ENCODE measurements around the gene DDOST. TPM values are rescaled to one million over a fixed set of nuclear protein-coding genes. Genes with fewer than 3 reads are reported as not detected.

DDOST gene
- total RNA-seq: 100 to 1,000 TPM in 3 of 4 donors, 10 to 100 TPM in 1; 70.3 to 157 (median 105) TPM

- peaks cover 11 to 22% (median 19%) of the 10 kb centered on the region in 4 donors for H3K4me1 ChIP-seq
- TF ChIP-seq CTCF (IDR thresholded peaks at IDR 0.05): peak in 4 of 5 experiments; percentile 30 to 61 (median 44)
- peak; percentile 43 to 74 (median 64) for TF ChIP-seq POLR2AphosphoS5 (IDR thresholded peaks at IDR 0.05)
- TF ChIP-seq POLR2A (IDR thresholded peaks at IDR 0.05): peak; percentile 51
- TF ChIP-seq EP300 (IDR thresholded peaks at IDR 0.05; ENCODE audit: low read depth): no peak
- 0 to 2% methylated on average over 3 to 40 of the region's 58 CpGs for WGBS, 2 donors (ENCODE audit: low coverage in 1 of 2)
- in situ Hi-C loops (cut with MboI; ENCODE audit: low pct_ligation_motif_present in 1 of 4, low pct_unique_long_range_greater_than_20kb in 1 of 4, low sequenced_read_pairs in 3 of 4): no loop called here
- peaks cover 0 to 10% (median 0%) of the 10 kb centered on the region in 4 donors for H3K36me3 ChIP-seq
- H3K27ac ChIP-seq: peak within 1 kb of the TSS; percentile 82 to 91 (median 84)
- intact Hi-C loops (cut with DNase I; ENCODE audit: low total_unique reads): no loop called here
- H3K4me3 ChIP-seq: peak within 1 kb of the TSS; percentile 75 to 99 (median 94)
- no peaks in the 10 kb centered on the region for H3K27me3 ChIP-seq
- H3K9me3 ChIP-seq: no peaks in the 10 kb centered on the region
- peak; percentile 96 for DNase-seq
Observed at GRCh38 chr1:20661207-20662109, at the start of gene DDOST. Gene DDOST, minus strand, starts transcription at chr1:20661369. Its CDS starts 19 bp downstream, at chr1:20661350.

DNA sequence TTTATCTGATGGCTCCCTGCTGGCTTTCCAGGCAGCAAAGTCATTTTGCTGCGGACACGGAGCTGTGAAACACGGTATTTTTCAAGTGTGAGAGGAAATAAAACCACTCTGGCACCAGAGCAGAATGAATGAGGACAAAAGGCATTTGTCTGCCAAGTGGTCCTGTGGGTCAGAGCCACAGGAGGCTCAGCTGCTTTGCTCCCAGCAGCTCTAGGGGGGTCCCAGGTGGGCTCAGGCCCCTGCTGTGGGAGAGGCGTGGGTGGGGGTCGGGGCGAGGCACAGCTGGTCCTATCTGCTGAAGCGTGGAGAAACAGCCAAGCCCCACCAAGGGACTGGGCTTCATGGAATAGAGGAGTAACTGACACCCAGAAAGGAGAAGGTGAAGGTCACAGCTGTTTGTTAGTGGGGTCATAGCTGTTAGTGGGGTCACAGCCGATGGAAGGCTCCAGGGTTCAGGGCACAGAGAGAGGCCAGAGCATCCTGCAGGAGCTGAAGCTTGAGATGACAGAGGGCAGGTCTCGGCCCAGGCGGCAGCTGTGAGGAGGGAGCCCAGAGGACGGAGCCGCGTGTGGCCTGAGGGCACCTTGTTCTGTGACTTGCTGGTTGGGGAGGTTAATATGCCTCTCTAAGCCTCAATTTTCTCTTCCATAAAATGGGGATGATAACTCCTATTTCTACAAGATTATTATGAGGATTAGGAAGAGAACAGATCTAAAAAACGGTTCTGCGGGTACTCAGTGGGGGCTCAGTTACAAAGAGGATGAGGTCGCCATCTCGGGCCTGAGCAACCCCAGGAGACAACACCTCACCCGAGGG, 49.5 kb upstream of the DDOST start:
- H3K27ac ChIP-seq: no peak overlapping the region
- H3K4me3 ChIP-seq: no peak overlapping the region
- WGBS, 2 donors (ENCODE audit: low coverage in 1 of 2): 67% methylated on average over 18 of the region's 18 CpGs; no CpG with 5 or more reads in 1 of the 2 donors
- H3K27me3 ChIP-seq: peaks cover 7% of the 10 kb centered on the region
- TF ChIP-seq EP300 (IDR thresholded peaks at IDR 0.05; ENCODE audit: low read depth): no peak
- no peak for TF ChIP-seq CTCF (IDR thresholded peaks at IDR 0.05)
- no peak for TF ChIP-seq POLR2A (IDR thresholded peaks at IDR 0.05)
- no peak for TF ChIP-seq POLR2AphosphoS5 (IDR thresholded peaks at IDR 0.05)
- H3K36me3 ChIP-seq: no peaks in the 10 kb centered on the region
- no peak for DNase-seq
- intact Hi-C loops (cut with DNase I; ENCODE audit: low total_unique reads): no loop called here
- no peaks in the 10 kb centered on the region for H3K9me3 ChIP-seq
- no peaks in the 10 kb centered on the region for H3K4me1 ChIP-seq
- in situ Hi-C loops (cut with MboI; ENCODE audit: low pct_ligation_motif_present in 1 of 4, low pct_unique_long_range_greater_than_20kb in 1 of 4, low sequenced_read_pairs in 3 of 4): no loop called here

DNA sequence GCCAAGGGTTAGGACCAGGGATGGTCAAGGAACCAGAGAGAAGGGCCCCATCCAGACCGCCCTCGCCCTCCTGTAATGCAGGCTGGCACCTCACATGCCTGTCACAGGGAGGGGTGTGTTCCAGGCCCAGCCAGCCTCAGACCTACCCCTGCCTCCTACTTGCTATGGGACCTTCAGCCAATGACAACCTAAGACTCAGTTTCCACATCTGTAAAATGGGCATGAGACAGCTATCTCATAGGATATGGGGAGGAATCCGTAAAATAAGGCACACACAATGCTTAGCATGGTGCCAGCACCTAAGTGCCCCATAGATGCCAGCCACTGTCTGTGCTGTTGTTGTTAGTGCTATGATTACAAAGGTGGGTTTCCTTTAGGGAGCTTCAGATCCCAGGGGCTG, 48.7 kb upstream of the DDOST start:
- Histone ChIP-seq H3K9me3 (no peaks in the 10 kb centered on the region), H3K27ac (no peak overlapping the region), H3K4me1 (no peaks in the 10 kb centered on the region), H3K4me3 (no peak overlapping the region), H3K36me3 (no peaks in the 10 kb centered on the region), H3K27me3 (peaks cover 4% of the 10 kb centered on the region)
- TF ChIP-seq CTCF (IDR thresholded peaks at IDR 0.05): no peak
- no peak for TF ChIP-seq POLR2AphosphoS5 (IDR thresholded peaks at IDR 0.05)
- TF ChIP-seq EP300 (IDR thresholded peaks at IDR 0.05; ENCODE audit: low read depth): no peak
- TF ChIP-seq POLR2A (IDR thresholded peaks at IDR 0.05): no peak
- no peak for DNase-seq
- in situ Hi-C loops (cut with MboI; ENCODE audit: low pct_ligation_motif_present in 1 of 4, low pct_unique_long_range_greater_than_20kb in 1 of 4, low sequenced_read_pairs in 3 of 4): no loop called here
- intact Hi-C loops (cut with DNase I; ENCODE audit: low total_unique reads): no loop called here
- 97% methylated on average over 3 of the region's 3 CpGs; no CpG with 5 or more reads in 1 of the 2 donors for WGBS, 2 donors (ENCODE audit: low coverage in 1 of 2)

GRCh38 chr1:20708891-20709290, 47.7 kb upstream of the DDOST start:
- Histone ChIP-seq H3K27ac (no peak overlapping the region), H3K27me3 (no peaks in the 10 kb centered on the region), H3K4me1 (no peaks in the 10 kb centered on the region), H3K36me3 (no peaks in the 10 kb centered on the region), H3K9me3 (no peaks in the 10 kb centered on the region), H3K4me3 (no peak overlapping the region)
- in situ Hi-C loops (cut with MboI; ENCODE audit: low pct_ligation_motif_present in 1 of 4, low pct_unique_long_range_greater_than_20kb in 1 of 4, low sequenced_read_pairs in 3 of 4) (no loop called here), intact Hi-C loops (cut with DNase I; ENCODE audit: low total_unique reads) (no loop called here)
- WGBS, 2 donors (ENCODE audit: low coverage in 1 of 2): 78% methylated on average over 5 of the region's 5 CpGs; no CpG with 5 or more reads in 1 of the 2 donors
- TF ChIP-seq CTCF (IDR thresholded peaks at IDR 0.05) (no peak), POLR2A (IDR thresholded peaks at IDR 0.05) (no peak), POLR2AphosphoS5 (IDR thresholded peaks at IDR 0.05) (no peak), EP300 (IDR thresholded peaks at IDR 0.05; ENCODE audit: low read depth) (no peak)
- no peak for DNase-seq

Measured in transverse colon (tissue), 4 donors.